CD4-positive, CD25-positive, alpha-beta regulatory T cell (primary cell): ENCODE measurements around the gene ARL3. TPM values are rescaled to one million over a fixed set of nuclear protein-coding genes. Genes with fewer than 3 reads are reported as not detected.

Experiments used
- ATAC-seq, 2 donors: fragments of 150-1000 bp; cut with Tn5 transposase; one replicate each; pipeline ENCODE4 v1.10.0; 2021; ENCODE audit warnings: low read depth in 2 of 2, moderate number of reproducible peaks in 2 of 2, moderate library complexity in 1 of 2
- DNase-seq, 3 donors: peaks; one replicate each; pipeline versions ENCODE4 v3.0.0 to v3.0.0-alpha.2; 2012 to 2022; ENCODE audit warnings: mixed read lengths in 1 of 3
- H3K27ac ChIP-seq: one replicate; pipeline ENCODE4 v1.7.0; 2013; ENCODE audit warnings: mild to moderate bottlenecking, low read length; ENCODE audit not compliant: insufficient read depth, poor library complexity, severe bottlenecking
- H3K27me3 ChIP-seq: one replicate; pipeline ENCODE4 v1.7.0; 2013; ENCODE audit warnings: low read length; ENCODE audit not compliant: control insufficient read depth, insufficient read depth
- H3K36me3 ChIP-seq: one replicate; pipeline ENCODE4 v1.7.0; 2013; ENCODE audit warnings: mild to moderate bottlenecking, low read length, moderate library complexity; ENCODE audit not compliant: control insufficient read depth, insufficient read depth
- H3K4me1 ChIP-seq: 2 replicates; pipeline ENCODE4 v1.7.0; 2013; ENCODE audit warnings: mild to moderate bottlenecking, low read length; ENCODE audit not compliant: insufficient read depth, control insufficient read depth, poor library complexity, severe bottlenecking
- H3K4me3 ChIP-seq: one replicate; pipeline ENCODE4 v1.7.0; 2013; ENCODE audit warnings: low read depth, mild to moderate bottlenecking, low read length, moderate library complexity
- H3K9me3 ChIP-seq, 2 experiments: 1 replicate in 1 of 2; 2 replicates in 1 of 2; pipeline ENCODE4 v1.7.0; 2013; ENCODE audit warnings: low read length in 2 of 2, mild to moderate bottlenecking in 1 of 2, moderate library complexity in 1 of 2; ENCODE audit not compliant: control insufficient read depth in 2 of 2
- H3K27ac Mint-ChIP-seq, 3 donors: one replicate each; pipeline ENCODE4 v1.8.0; 2020 to 2022; ENCODE audit warnings: mild to moderate bottlenecking in 3 of 3, mixed read lengths in 3 of 3, moderate library complexity in 2 of 3
- H3K27me3 Mint-ChIP-seq: one replicate; pipeline ENCODE4 v1.8.0; 2022; ENCODE audit warnings: mild to moderate bottlenecking, mixed read lengths
- H3K36me3 Mint-ChIP-seq: one replicate; pipeline ENCODE4 v1.8.0; 2020; ENCODE audit warnings: mixed read lengths
- H3K4me1 Mint-ChIP-seq, 4 donors: one replicate each; pipeline ENCODE4 v1.8.0; 2020 to 2022; ENCODE audit warnings: mixed read lengths in 4 of 4, mild to moderate bottlenecking in 1 of 4
- H3K4me3 Mint-ChIP-seq, 4 donors: one replicate each; pipeline ENCODE4 v1.8.0; 2020 to 2022; ENCODE audit warnings: mild to moderate bottlenecking in 4 of 4, mixed read lengths in 4 of 4, moderate library complexity in 3 of 4
- H3K9me3 Mint-ChIP-seq, 7 donors: one replicate each; pipeline ENCODE4 v1.8.0; 2020 to 2022; ENCODE audit warnings: mixed read lengths in 7 of 7, mild to moderate bottlenecking in 3 of 7, moderate library complexity in 2 of 7
- polyA plus RNA-seq, 4 donors: library from polyadenylated mRNA; unstranded; fragments of 300-500 nt; fragmentation: Illumina TruSeq; gene quantifications; one replicate each; pipeline ENCODE4 v1.2.3, GENCODE V29; 2021
- total RNA-seq: library from RNA; stranded (reverse); gene quantifications from one replicate; pipeline ENCODE4 v1.2.3, GENCODE V29; 2022

Gene ARL3
- total and polyA plus RNA-seq, 5 donors from 2014 or later, result 2.0 to 3.3 (median 2.9) TPM

GRCh38 chr10:102645388-102645740, 68.8 kb downstream of the ARL3 start:
- Mint-ChIP-seq H3K27me3 (no peaks in the 10 kb centered on the region), H3K9me3 (peaks cover 0 to 2% (median 0%) of the 10 kb centered on the region in 7 donors), H3K4me3 (peak overlapping the region; percentile 90 to 98 (median 96)), H3K36me3 (peaks cover 3% of the 10 kb centered on the region), H3K27ac (peak overlapping the region; percentile 92 to 98 (median 96)), H3K4me1 (peaks cover 0 to 52% (median 26%) of the 10 kb centered on the region in 4 donors)
- H3K27me3 ChIP-seq, result no peaks in the 10 kb centered on the region
- no peaks in the 10 kb centered on the region for H3K9me3 ChIP-seq
- ATAC-seq (no peak), DNase-seq (peak in 2 of 3 donors; percentile 37 to 76)
- peak overlapping the region; percentile 84 for H3K4me3 ChIP-seq
- peak overlapping the region; percentile 92 for H3K27ac ChIP-seq
- H3K36me3 ChIP-seq, result peaks cover 3% of the 10 kb centered on the region
- peaks cover 62% of the 10 kb centered on the region for H3K4me1 ChIP-seq

DNA sequence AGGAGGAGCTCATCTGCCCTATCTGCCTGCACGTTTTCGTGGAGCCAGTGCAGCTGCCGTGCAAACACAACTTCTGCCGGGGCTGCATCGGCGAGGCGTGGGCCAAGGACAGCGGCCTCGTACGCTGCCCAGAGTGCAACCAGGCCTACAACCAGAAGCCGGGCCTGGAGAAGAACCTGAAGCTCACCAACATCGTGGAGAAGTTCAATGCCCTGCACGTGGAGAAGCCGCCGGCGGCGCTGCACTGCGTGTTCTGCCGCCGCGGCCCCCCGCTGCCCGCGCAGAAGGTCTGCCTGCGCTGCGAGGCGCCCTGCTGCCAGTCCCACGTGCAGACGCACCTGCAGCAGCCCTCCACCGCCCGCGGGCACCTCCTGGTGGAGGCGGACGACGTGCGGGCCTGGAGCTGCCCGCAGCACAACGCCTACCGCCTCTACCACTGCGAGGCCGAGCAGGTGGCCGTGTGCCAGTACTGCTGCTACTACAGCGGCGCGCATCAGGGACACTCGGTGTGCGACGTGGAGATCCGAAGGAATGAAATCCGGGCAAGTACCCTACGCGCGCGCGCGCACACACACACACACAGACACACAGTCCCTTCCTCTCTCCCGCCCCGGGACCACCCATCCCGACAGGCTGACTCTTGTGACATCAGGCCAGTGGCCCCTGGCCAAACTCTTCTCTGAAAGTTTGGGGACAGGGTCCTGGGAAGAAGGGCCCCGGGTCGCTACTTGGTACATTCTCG, 69.4 kb downstream of the ARL3 start:
- Mint-ChIP-seq H3K4me1 (peaks cover 0 to 46% (median 26%) of the 10 kb centered on the region in 4 donors), H3K9me3 (peaks cover 0 to 2% (median 0%) of the 10 kb centered on the region in 7 donors), H3K36me3 (peaks cover 3% of the 10 kb centered on the region), H3K27me3 (no peaks in the 10 kb centered on the region), H3K4me3 (peak overlapping the region; percentile 90 to 98 (median 96)), H3K27ac (peak overlapping the region; percentile 92 to 98 (median 96))
- no peaks in the 10 kb centered on the region for H3K27me3 ChIP-seq
- H3K36me3 ChIP-seq, result peaks cover 3% of the 10 kb centered on the region
- H3K4me1 ChIP-seq, result peaks cover 57% of the 10 kb centered on the region
- H3K9me3 ChIP-seq, result no peaks in the 10 kb centered on the region
- ATAC-seq (peak; percentile 49 to 55), DNase-seq (peak; percentile 74 to 91 (median 84))
- H3K4me3 ChIP-seq, result peak overlapping the region; percentile 84
- peak overlapping the region; percentile 92 for H3K27ac ChIP-seq

DNA sequence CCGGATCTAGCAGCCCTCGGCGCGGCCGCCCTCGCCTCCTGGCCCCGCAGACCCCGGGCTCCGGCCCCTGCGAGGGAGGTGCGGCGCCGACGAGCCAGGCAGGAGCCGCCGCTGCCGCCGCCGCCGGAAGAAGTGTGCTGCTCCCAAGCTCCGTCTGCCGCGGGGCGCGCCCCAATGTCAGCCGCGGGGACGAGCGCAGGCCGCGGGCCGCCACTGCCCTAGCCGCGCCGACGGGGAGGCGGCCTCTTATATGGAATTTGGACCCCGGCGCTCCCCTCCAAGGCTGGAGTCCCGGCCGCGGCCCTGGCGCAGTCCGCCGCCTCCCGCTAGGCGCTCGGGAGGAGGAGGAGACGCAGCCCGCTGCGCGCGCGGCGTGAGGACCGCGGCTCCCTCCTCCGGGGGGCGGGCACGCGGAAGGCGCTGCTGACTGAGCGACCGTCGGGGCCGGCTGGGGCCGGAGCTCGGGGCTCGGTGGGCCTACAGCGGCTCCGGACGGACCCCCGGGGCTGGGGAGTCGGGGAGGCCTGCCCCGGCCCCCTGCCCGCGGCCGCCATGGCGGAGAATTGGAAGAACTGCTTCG, 70.0 kb downstream of the ARL3 start, which contains the start of gene TRIM8:
TRIM8 (plus strand) TSS at position 414 of the 580 bp plus-strand sequence; CDS start at position 553, 139 bp downstream.
- Mint-ChIP-seq H3K27ac (peak within 1 kb of the TSS; percentile 92 to 98 (median 96)), H3K9me3 (peaks cover 0 to 2% (median 0%) of the 10 kb centered on the region in 7 donors), H3K4me1 (peaks cover 0 to 40% (median 25%) of the 10 kb centered on the region in 4 donors), H3K4me3 (peak within 1 kb of the TSS; percentile 90 to 98 (median 96)), H3K36me3 (peaks cover 3% of the 10 kb centered on the region), H3K27me3 (no peaks in the 10 kb centered on the region)
- Histone ChIP-seq H3K27me3 (no peaks in the 10 kb centered on the region), H3K4me3 (peak within 1 kb of the TSS; percentile 84), H3K4me1 (peaks cover 50% of the 10 kb centered on the region), H3K36me3 (peaks cover 3% of the 10 kb centered on the region), H3K9me3 (no peaks in the 10 kb centered on the region), H3K27ac (peak within 1 kb of the TSS; percentile 92)
- DNase-seq (peak; percentile 30 to 75 (median 67)), ATAC-seq (no peak)

DNA sequence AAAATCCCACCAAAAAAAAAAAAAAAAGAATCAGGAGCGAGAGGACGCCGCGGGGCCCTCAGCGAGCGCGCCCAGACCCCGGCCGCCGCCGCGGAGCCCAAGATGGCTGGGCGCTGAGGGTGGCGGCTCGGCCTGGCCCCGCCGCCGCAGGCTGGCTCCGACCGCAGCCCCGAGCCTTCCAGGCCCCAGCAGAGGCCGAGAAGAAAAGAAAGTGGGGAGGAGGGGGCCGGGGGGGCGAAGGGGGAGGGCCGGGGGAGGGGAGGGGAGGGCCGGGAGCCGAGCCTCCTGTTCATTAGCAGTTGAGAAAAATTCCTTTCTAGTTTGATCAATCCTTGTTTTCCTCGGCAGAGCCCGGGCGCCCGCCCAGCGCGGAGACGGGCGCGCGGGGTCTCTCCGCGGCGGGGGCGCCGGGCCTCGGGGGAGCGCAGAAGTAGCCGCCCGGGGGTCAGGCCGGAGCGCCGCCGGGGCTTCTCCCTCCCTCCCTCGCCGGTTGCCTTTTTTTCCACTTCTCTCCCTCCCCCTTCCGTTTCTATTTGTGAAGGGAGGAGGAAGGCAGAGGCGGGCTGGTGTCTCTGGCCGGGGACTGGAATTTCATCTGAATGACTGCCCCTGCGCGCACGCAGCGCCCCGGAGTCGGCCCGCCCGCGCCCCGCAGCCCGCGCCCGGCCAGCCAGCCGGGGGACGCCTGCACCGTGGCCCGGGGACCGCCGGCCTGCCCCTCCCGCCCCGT, 70.7 kb downstream of the ARL3 start:
- Histone ChIP-seq H3K4me3 (peak overlapping the region; percentile 74), H3K27me3 (no peaks in the 10 kb centered on the region), H3K9me3 (no peaks in the 10 kb centered on the region), H3K36me3 (peaks cover 3% of the 10 kb centered on the region), H3K4me1 (peaks cover 44% of the 10 kb centered on the region), H3K27ac (peak overlapping the region; percentile 92)
- peaks cover 0 to 35% (median 20%) of the 10 kb centered on the region in 4 donors for H3K4me1 Mint-ChIP-seq
- peaks cover 3% of the 10 kb centered on the region for H3K36me3 Mint-ChIP-seq
- H3K9me3 Mint-ChIP-seq, result peaks cover 0 to 2% (median 0%) of the 10 kb centered on the region in 7 donors
- no peaks in the 10 kb centered on the region for H3K27me3 Mint-ChIP-seq
- no peak for ATAC-seq
- peak; percentile 25 to 39 (median 29) for DNase-seq
- peak overlapping the region; percentile 14 to 96 (median 87) for H3K27ac Mint-ChIP-seq
- peak overlapping the region; percentile 89 to 94 (median 92) for H3K4me3 Mint-ChIP-seq

GRCh38 chr10:102642736-102643335, 71.4 kb downstream of the ARL3 start:
- peaks cover 0 to 32% (median 14%) of the 10 kb centered on the region in 4 donors for H3K4me1 Mint-ChIP-seq
- no peaks in the 10 kb centered on the region for H3K27me3 Mint-ChIP-seq
- Histone ChIP-seq H3K27ac (peak overlapping the region; percentile 92), H3K4me1 (peaks cover 37% of the 10 kb centered on the region), H3K4me3 (peak overlapping the region; percentile 74), H3K9me3 (no peaks in the 10 kb centered on the region), H3K27me3 (no peaks in the 10 kb centered on the region), H3K36me3 (peaks cover 2% of the 10 kb centered on the region)
- H3K36me3 Mint-ChIP-seq, result peaks cover 3% of the 10 kb centered on the region
- ATAC-seq, result no peak
- peaks cover 0 to 2% (median 0%) of the 10 kb centered on the region in 7 donors for H3K9me3 Mint-ChIP-seq
- DNase-seq, result peak in 2 of 3 donors; percentile 46 to 53
- peak overlapping the region; percentile 14 to 96 (median 87) for H3K27ac Mint-ChIP-seq
- H3K4me3 Mint-ChIP-seq, result peak overlapping the region; percentile 89 to 94 (median 92)

DNA sequence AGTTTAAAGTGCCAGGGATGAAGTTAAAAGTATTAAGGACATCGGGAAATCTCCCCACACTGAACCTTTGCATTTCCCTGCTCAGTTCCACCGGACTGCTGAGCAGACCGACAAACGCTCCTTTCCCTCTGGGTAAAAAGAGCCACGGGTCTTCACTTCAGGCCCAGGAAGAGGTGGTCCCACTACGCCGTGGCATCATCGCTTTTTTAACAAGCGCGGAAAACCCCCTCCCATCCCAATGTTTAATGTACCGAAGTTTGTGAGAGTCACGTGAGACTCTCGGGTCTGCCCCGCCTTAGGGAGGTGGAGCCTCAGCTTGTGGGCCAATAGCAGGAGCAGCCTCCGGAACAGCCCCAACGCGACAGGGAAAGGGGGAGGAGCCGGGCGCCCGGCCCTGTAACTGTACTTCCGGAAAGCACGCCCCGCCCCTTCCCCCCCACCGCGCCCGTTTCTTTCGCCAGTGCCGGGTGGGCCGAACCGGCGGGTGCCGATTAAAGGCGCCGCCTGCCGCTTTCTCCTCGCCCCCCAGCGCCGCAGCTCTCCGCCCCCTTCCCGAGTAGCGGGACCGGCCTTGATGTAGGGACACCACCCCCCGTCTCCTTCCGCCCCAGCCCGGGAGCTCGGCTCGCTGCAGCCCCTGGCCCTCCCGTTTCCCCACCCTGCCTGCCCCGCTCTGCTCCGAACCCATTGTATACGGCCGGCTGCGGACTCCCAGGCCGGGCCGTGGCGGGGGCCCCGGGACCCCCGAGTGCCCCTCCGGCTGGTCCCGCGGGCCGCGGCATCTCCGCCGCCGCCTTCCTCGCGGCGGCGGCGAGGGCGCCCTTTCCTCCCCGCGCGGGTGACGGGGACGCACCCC, 72.1 kb downstream of the ARL3 start:
- peaks cover 3% of the 10 kb centered on the region for H3K36me3 Mint-ChIP-seq
- Histone ChIP-seq H3K36me3 (no peaks in the 10 kb centered on the region), H3K27me3 (no peaks in the 10 kb centered on the region), H3K9me3 (no peaks in the 10 kb centered on the region), H3K4me1 (peaks cover 30% of the 10 kb centered on the region), H3K27ac (peak overlapping the region; percentile 92), H3K4me3 (peak overlapping the region; percentile 83)
- H3K9me3 Mint-ChIP-seq, result peaks cover 0 to 2% (median 0%) of the 10 kb centered on the region in 7 donors
- peaks cover 0 to 25% (median 10%) of the 10 kb centered on the region in 4 donors for H3K4me1 Mint-ChIP-seq
- H3K4me3 Mint-ChIP-seq, result peak overlapping the region; percentile 89 to 96 (median 94)
- H3K27me3 Mint-ChIP-seq, result no peaks in the 10 kb centered on the region
- ATAC-seq (peak; percentile 73 to 76), DNase-seq (peak; percentile 94 to 97 (median 97))
- H3K27ac Mint-ChIP-seq, result peak overlapping the region; percentile 92 to 99 (median 96)
